WI38 (cell line): ENCODE data around the gene HDHD5.

Experiments
- H3K4me3 ChIP-seq: 2 replicates; pipeline ENCODE4 v1.5.1; 2011; ENCODE audit warnings: low read depth, mild to moderate bottlenecking, control low read depth, low read length
- CTCF ChIP-seq: IDR thresholded peaks from 2 replicates; pipeline ENCODE4 v1.5.1; 2012; ENCODE audit warnings: low read depth, mild to moderate bottlenecking, control low read depth, low read length

HDHD5 gene

GRCh38 chr22:17192186-17192585, 33.1 kb upstream of the HDHD5 start:
- TF ChIP-seq CTCF, result no peak
- H3K4me3 ChIP-seq, result no peak overlapping the region

- no peak for TF ChIP-seq CTCF
- H3K4me3 ChIP-seq, result no peak overlapping the region
Measured at GRCh38 chr22:17191163-17191784, 32.2 kb upstream of the HDHD5 start.

DNA sequence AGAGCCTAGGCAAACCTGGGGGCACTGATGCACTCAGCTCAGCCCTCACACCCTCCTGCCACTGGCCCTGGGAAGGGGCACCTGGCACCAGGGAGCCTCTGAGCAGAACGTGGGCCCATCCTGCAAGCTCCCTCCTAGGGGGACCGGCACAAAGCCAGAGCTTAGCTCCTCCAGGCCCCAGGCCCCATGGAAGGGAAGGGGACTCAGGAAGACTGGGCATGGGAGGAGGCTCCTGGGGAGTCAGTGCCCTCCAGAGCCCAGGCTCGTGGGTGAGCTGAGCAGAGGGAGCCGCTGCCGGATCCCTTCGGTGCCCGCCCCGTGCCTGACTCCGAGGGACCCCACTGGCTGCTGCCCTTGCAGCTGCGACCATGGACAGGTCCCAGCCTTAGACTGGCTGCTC, 31.6 kb upstream of the HDHD5 start:
- no peak overlapping the region for H3K4me3 ChIP-seq
- no peak for TF ChIP-seq CTCF

- H3K4me3 ChIP-seq, result no peak overlapping the region
- no peak for TF ChIP-seq CTCF
Measured at GRCh38 chr22:17176715-17177114, 17.6 kb upstream of the HDHD5 start.

DNA sequence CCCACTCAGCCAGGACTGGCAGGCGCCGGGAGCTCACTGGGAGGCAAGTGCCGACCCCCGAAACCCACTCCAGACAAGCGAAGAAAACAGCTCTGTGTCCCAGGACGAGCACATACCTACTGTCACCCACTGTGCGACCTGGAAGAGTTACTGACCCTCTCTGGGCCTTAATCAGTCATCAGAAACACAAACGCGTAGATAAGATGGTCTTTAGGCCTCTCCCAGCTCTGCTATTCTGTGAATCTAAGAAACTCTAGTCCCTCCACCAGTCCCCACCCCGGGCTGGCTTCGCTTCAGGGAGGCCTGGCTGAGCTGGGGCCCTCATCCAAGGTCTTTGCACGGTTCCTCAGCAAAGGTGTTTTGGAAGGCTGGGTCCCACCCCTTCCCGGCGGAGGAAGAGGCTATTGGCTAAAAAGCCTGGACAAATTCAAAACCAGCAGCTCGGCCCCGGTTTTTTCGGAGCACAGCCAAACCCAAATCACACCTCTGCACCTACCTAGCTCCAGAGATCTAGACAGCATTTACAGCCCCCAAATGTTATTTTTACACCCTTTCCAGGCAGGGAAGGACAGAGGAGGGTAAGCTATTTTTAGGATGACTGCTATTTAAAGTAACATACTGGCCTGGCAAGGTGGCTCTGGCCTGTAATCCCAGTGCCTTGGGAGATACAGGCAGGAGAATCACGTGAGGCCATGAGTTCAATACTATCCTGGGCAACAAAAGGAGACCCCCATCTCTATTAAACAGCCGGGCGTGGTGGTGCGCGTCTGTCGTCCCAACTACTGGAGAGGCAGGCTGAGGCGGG, 13.2 kb upstream of the HDHD5 start:
- TF ChIP-seq CTCF, result no peak

DNA sequence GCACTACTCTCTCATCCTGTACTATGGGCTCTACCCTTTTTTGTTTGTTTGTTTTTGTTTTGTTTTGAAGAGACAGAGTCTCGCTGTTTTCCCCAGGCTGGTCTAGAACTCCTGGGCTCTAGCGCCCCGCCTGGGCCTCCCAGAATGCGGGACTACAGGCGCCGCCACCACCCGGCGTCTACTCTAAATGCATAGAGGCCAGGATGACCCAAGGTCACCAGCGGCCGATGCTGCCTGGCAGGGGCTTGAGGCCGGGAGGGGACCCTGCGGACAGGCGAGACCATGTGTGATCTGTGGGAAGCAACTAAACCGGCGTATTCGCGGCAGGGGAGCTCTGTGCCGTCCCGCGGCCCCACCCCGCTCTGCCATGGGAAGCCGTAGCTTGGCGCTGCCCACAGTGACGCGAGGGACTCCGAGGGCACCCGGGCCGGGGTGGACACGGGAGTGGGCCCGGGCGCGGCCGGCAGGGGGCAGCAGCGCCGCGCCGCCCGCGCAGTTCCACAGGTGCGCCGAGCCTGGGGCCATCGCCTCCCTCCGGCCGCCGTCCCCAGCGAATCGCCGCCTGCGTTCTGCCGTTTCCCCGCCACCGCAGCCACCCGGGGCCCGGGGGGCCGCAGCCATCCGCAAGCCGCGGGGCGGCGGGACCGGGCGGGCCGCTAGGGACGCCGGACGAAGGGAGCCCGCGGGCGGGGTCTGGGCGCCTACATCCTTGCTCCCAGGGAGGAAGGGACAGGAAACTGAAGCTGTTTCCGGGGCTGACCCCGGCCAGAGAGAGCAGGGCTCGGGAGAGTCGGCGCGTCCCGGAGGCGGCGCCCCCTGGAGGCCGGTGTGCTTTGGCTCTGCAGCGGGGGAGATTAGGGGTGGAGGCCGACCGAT, 12.3 kb upstream of the HDHD5 start:
- peak overlapping the region; percentile 63 for H3K4me3 ChIP-seq

More for the DNA sequence above, 13.2 kb upstream of the HDHD5 start:
- peak overlapping the region; percentile 63 for H3K4me3 ChIP-seq

More for the DNA sequence above, 12.3 kb upstream of the HDHD5 start:
- TF ChIP-seq CTCF, result peak; percentile 89
